ENCODE measurements around the gene CNNM1. TPM values are rescaled to one million over a fixed set of nuclear protein-coding genes. Genes with fewer than 3 reads are reported as not detected.

Gene CNNM1
- total RNA-seq, 1 experiment from 2014 or later = not detected

GRCh38 chr10:99341860-99342490, 12.8 kb downstream of the CNNM1 start:
- no peak overlapping the region for H3K4me3 ChIP-seq
- H3K4me1 ChIP-seq (replicated peaks) = peaks cover 37% of the 10 kb centered on the region
- no peaks in the 10 kb centered on the region for H3K9me3 ChIP-seq (replicated peaks)
- H3K36me3 ChIP-seq = no peaks in the 10 kb centered on the region
- no peak for DNase-seq (ENCODE audit: low read depth in 1 of 2, low spot score in 2 of 2)
- no peaks in the 10 kb centered on the region for H3K27me3 ChIP-seq (replicated peaks)
- H3K27ac ChIP-seq = no peak overlapping the region

DNA sequence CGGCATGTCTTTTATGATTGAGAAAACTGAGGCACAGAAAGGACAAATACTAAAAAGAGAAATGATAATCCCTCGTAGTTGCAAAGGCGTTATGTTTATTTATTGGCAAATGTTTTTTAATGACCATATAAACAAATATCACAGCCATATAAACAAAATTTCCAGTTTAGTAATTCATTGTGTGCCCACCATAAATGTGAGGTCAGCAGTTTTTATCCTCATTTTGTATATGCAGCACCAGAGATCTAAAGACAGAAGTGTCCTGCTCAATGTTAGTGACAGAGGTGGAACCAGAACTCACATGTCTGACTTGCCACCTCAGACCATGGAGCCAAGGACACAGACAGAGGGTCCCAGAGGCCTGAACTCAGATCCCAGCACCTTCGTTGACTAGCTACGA, 14.1 kb downstream of the CNNM1 start:
- peaks cover 26% of the 10 kb centered on the region for H3K4me1 ChIP-seq (replicated peaks)
- H3K4me3 ChIP-seq = no peak overlapping the region
- DNase-seq (ENCODE audit: low read depth in 1 of 2, low spot score in 2 of 2) = no peak
- no peak overlapping the region for H3K27ac ChIP-seq
- H3K27me3 ChIP-seq (replicated peaks) = no peaks in the 10 kb centered on the region
- no peaks in the 10 kb centered on the region for H3K9me3 ChIP-seq (replicated peaks)
- H3K36me3 ChIP-seq = no peaks in the 10 kb centered on the region

- Histone ChIP-seq H3K36me3 (no peaks in the 10 kb centered on the region), H3K4me3 (no peak overlapping the region), H3K27ac (peak overlapping the region; percentile 62), H3K4me1 (replicated peaks) (peaks cover 20% of the 10 kb centered on the region), H3K9me3 (replicated peaks) (no peaks in the 10 kb centered on the region), H3K27me3 (replicated peaks) (no peaks in the 10 kb centered on the region)
- DNase-seq (ENCODE audit: low read depth in 1 of 2, low spot score in 2 of 2) = peak in 1 of 2 experiments; percentile 45
Observed at GRCh38 chr10:99344715-99345114, 15.6 kb downstream of the CNNM1 start.

GRCh38 chr10:99345350-99345749, 16.2 kb downstream of the CNNM1 start:
- Histone ChIP-seq H3K27ac (peak overlapping the region; percentile 62), H3K4me3 (no peak overlapping the region), H3K36me3 (no peaks in the 10 kb centered on the region), H3K27me3 (replicated peaks) (no peaks in the 10 kb centered on the region), H3K4me1 (replicated peaks) (peaks cover 20% of the 10 kb centered on the region), H3K9me3 (replicated peaks) (no peaks in the 10 kb centered on the region)
- DNase-seq (ENCODE audit: low read depth in 1 of 2, low spot score in 2 of 2) = peak; percentile 65 to 75

- H3K4me3 ChIP-seq = no peak overlapping the region
- no peak for DNase-seq (ENCODE audit: low read depth in 1 of 2, low spot score in 2 of 2)
- H3K36me3 ChIP-seq = no peaks in the 10 kb centered on the region
- no peaks in the 10 kb centered on the region for H3K9me3 ChIP-seq (replicated peaks)
- H3K4me1 ChIP-seq (replicated peaks) = peaks cover 20% of the 10 kb centered on the region
- no peak overlapping the region for H3K27ac ChIP-seq
- no peaks in the 10 kb centered on the region for H3K27me3 ChIP-seq (replicated peaks)
Observed at GRCh38 chr10:99346247-99346646, 17.1 kb downstream of the CNNM1 start.

DNA sequence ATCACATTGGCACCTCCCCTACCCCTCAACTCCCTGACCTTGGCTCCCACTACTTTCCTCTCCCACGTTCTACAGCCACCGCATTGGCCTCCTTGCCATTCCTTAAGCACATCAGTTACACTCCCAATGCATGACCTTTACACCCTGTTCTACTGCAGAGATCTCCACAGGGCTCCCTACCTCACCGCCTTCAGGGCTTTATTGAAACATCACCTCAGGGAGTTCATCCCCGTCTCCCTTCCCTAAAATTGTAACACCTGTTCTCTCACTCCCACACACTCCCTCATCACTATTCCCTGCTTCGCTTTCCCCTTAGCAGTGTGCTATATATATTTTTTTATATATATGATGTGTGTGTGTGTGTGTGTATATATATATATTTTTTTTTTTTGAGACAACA, 18.5 kb downstream of the CNNM1 start:
- Histone ChIP-seq H3K9me3 (replicated peaks) (no peaks in the 10 kb centered on the region), H3K27ac (no peak overlapping the region), H3K4me1 (replicated peaks) (peaks cover 20% of the 10 kb centered on the region), H3K4me3 (no peak overlapping the region), H3K36me3 (no peaks in the 10 kb centered on the region), H3K27me3 (replicated peaks) (no peaks in the 10 kb centered on the region; the same call in 1 of the 2 replicates)
- no peak for DNase-seq (ENCODE audit: low read depth in 1 of 2, low spot score in 2 of 2)

DNA sequence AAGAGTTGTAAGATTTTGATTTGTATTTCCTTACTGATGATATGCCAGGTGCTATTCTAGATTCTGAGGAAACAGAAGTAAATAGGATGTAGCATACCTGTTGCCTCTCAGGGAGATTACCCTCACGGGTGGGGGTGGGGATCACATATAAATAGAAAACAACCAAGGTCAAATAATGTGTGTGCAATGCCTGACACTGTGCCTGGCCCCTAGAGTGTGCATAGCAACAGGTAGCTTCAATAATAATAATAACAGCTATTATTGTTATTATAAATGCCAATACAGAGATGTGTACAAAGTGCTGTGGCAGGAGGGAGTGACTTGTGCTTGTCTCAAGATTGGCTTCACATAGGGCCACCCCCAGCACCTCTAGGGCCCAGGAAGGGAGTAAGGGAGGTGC, 24.0 kb downstream of the CNNM1 start:
- DNase-seq (ENCODE audit: low read depth in 1 of 2, low spot score in 2 of 2) = no peak
- no peaks in the 10 kb centered on the region for H3K9me3 ChIP-seq (replicated peaks)
- H3K27me3 ChIP-seq (replicated peaks) = peaks cover 3% of the 10 kb centered on the region; the same call in 1 of the 2 replicates
- H3K27ac ChIP-seq = no peak overlapping the region
- no peaks in the 10 kb centered on the region for H3K36me3 ChIP-seq
- H3K4me3 ChIP-seq = no peak overlapping the region
- peaks cover 14% of the 10 kb centered on the region for H3K4me1 ChIP-seq (replicated peaks)

DNA sequence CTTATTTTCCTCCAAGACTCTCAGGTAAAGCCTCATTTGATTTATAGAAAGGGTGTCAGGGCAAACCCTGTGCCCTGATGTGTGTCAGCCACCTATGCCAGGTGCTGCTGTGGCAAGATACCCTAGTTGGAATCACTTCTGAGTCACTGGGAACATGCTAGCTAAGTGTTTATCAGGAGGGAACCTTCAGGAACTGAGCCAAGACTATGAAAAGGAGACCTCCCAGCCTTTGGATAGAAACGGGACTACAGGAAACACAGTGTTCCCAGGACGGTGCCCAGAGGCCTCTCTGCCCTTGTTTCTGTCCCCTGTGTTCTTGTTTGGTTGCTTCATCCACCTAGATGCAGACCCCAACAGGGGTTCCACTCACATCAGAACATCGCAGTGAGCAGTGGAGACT, 28.5 kb downstream of the CNNM1 start:
- DNase-seq (ENCODE audit: low read depth in 1 of 2, low spot score in 2 of 2) = no peak
- peaks cover 14% of the 10 kb centered on the region for H3K4me1 ChIP-seq (replicated peaks)
- no peaks in the 10 kb centered on the region for H3K9me3 ChIP-seq (replicated peaks)
- no peak overlapping the region for H3K27ac ChIP-seq
- H3K27me3 ChIP-seq (replicated peaks) = 0 out of 2 replicates have a peak, but pooled peaks cover 3% of the 10 kb centered on the region
- H3K4me3 ChIP-seq = no peak overlapping the region
- H3K36me3 ChIP-seq = no peaks in the 10 kb centered on the region

GRCh38 chr10:99358101-99358500, 28.9 kb downstream of the CNNM1 start:
- peaks cover 14% of the 10 kb centered on the region for H3K4me1 ChIP-seq (replicated peaks)
- H3K36me3 ChIP-seq = no peaks in the 10 kb centered on the region
- H3K27me3 ChIP-seq (replicated peaks) = 0 out of 2 replicates have a peak, but pooled peaks cover 3% of the 10 kb centered on the region
- DNase-seq (ENCODE audit: low read depth in 1 of 2, low spot score in 2 of 2) = no peak
- H3K9me3 ChIP-seq (replicated peaks) = no peaks in the 10 kb centered on the region
- H3K4me3 ChIP-seq = no peak overlapping the region
- H3K27ac ChIP-seq = no peak overlapping the region

DNA sequence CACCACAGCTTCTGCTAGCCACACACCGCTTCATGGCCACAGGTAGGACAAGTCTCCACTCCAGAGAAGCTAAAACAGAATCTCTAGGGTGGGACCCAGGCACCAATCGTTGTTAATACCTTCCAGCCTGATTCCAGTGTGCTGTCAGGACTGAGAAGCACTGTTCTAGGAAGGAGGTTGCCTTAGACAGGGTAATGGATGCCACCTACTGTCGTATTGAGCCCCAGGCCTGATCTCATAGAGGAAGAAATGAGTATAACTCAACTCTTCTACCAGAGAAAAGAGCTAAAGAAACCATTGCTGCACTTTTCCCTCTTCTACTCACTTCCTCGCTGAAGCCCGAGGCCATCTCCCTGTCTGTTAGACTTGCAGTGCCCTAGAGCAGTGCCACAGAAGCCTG, 31.8 kb downstream of the CNNM1 start:
- H3K4me1 ChIP-seq (replicated peaks) = peaks cover 14% of the 10 kb centered on the region
- no peak for DNase-seq (ENCODE audit: low read depth in 1 of 2, low spot score in 2 of 2)
- H3K4me3 ChIP-seq = no peak overlapping the region
- H3K9me3 ChIP-seq (replicated peaks) = no peaks in the 10 kb centered on the region
- H3K27me3 ChIP-seq (replicated peaks) = no peaks in the 10 kb centered on the region
- no peaks in the 10 kb centered on the region for H3K36me3 ChIP-seq
- no peak overlapping the region for H3K27ac ChIP-seq

- Histone ChIP-seq H3K4me1 (replicated peaks) (peaks cover 10% of the 10 kb centered on the region), H3K36me3 (no peaks in the 10 kb centered on the region), H3K27me3 (replicated peaks) (no peaks in the 10 kb centered on the region), H3K9me3 (replicated peaks) (no peaks in the 10 kb centered on the region), H3K27ac (no peak overlapping the region), H3K4me3 (no peak overlapping the region)
- DNase-seq (ENCODE audit: low read depth in 1 of 2, low spot score in 2 of 2) = no peak
Observed at GRCh38 chr10:99364125-99364524, 35.0 kb downstream of the CNNM1 start.

DNA sequence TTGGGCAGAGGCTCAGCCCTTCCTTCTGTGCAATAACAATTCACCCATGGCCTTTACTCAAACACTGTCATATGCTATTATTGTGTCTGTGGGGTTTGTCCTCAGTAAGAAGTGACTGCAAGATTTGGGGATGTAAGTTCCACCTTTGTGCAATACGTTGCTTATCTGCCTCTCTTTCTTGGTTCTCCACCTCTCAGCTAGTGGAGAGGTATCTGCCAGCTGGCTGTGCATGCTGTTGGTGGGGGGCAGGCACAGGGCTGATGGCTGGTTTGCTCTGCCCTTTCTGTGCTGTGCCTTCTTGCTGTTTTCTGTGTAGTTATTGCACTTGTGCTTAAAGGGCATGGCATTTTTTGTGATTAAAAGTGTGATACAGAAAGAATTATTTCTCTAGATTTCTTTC, 36.2 kb downstream of the CNNM1 start:
- Histone ChIP-seq H3K27ac (no peak overlapping the region), H3K9me3 (replicated peaks) (no peaks in the 10 kb centered on the region), H3K27me3 (replicated peaks) (no peaks in the 10 kb centered on the region), H3K4me3 (no peak overlapping the region), H3K4me1 (replicated peaks) (peaks cover 18% of the 10 kb centered on the region), H3K36me3 (no peaks in the 10 kb centered on the region)
- no peak for DNase-seq (ENCODE audit: low read depth in 1 of 2, low spot score in 2 of 2)

- DNase-seq (ENCODE audit: low read depth in 1 of 2, low spot score in 2 of 2) = no peak
- Histone ChIP-seq H3K4me3 (no peak overlapping the region), H3K36me3 (no peaks in the 10 kb centered on the region)
Observed at GRCh38 chr10:99365736-99366135, 36.6 kb downstream of the CNNM1 start.

GRCh38 chr10:99366666-99367065, 37.5 kb downstream of the CNNM1 start:
- Histone ChIP-seq H3K36me3 (no peaks in the 10 kb centered on the region), H3K9me3 (replicated peaks) (no peaks in the 10 kb centered on the region), H3K4me3 (no peak overlapping the region), H3K27ac (no peak overlapping the region), H3K27me3 (replicated peaks) (no peaks in the 10 kb centered on the region), H3K4me1 (replicated peaks) (peaks cover 18% of the 10 kb centered on the region)
- no peak for DNase-seq (ENCODE audit: low read depth in 1 of 2, low spot score in 2 of 2)

More at GRCh38 chr10:99365736-99366135, 36.6 kb downstream of the CNNM1 start:
- Histone ChIP-seq H3K27me3 (replicated peaks) (no peaks in the 10 kb centered on the region), H3K9me3 (replicated peaks) (no peaks in the 10 kb centered on the region), H3K4me1 (replicated peaks) (peaks cover 18% of the 10 kb centered on the region), H3K27ac (no peak overlapping the region)

GRCh38 chr10:99368646-99369045, 39.5 kb downstream of the CNNM1 start:
- DNase-seq (ENCODE audit: low read depth in 1 of 2, low spot score in 2 of 2) = peak in 1 of 2 experiments; percentile 40
- H3K36me3 ChIP-seq = no peaks in the 10 kb centered on the region
- no peaks in the 10 kb centered on the region for H3K27me3 ChIP-seq (replicated peaks)
- no peaks in the 10 kb centered on the region for H3K9me3 ChIP-seq (replicated peaks)
- H3K27ac ChIP-seq = 0 out of 2 replicates have a peak overlapping the region, but pooled peaks have one; percentile 6
- no peak overlapping the region for H3K4me3 ChIP-seq
- peaks cover 18% of the 10 kb centered on the region for H3K4me1 ChIP-seq (replicated peaks)

Measured in SJSA1 (cell line).